ENCODE measurements around the gene TRPC4AP.
"Not testable (repeated sequence)": the region's sequence is repeated elsewhere in the genome, so short reads cannot be mapped to it uniquely, and the experiment has no call there.

TRPC4AP gene, protein sequence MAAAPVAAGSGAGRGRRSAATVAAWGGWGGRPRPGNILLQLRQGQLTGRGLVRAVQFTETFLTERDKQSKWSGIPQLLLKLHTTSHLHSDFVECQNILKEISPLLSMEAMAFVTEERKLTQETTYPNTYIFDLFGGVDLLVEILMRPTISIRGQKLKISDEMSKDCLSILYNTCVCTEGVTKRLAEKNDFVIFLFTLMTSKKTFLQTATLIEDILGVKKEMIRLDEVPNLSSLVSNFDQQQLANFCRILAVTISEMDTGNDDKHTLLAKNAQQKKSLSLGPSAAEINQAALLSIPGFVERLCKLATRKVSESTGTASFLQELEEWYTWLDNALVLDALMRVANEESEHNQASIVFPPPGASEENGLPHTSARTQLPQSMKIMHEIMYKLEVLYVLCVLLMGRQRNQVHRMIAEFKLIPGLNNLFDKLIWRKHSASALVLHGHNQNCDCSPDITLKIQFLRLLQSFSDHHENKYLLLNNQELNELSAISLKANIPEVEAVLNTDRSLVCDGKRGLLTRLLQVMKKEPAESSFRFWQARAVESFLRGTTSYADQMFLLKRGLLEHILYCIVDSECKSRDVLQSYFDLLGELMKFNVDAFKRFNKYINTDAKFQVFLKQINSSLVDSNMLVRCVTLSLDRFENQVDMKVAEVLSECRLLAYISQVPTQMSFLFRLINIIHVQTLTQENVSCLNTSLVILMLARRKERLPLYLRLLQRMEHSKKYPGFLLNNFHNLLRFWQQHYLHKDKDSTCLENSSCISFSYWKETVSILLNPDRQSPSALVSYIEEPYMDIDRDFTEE

DNA sequence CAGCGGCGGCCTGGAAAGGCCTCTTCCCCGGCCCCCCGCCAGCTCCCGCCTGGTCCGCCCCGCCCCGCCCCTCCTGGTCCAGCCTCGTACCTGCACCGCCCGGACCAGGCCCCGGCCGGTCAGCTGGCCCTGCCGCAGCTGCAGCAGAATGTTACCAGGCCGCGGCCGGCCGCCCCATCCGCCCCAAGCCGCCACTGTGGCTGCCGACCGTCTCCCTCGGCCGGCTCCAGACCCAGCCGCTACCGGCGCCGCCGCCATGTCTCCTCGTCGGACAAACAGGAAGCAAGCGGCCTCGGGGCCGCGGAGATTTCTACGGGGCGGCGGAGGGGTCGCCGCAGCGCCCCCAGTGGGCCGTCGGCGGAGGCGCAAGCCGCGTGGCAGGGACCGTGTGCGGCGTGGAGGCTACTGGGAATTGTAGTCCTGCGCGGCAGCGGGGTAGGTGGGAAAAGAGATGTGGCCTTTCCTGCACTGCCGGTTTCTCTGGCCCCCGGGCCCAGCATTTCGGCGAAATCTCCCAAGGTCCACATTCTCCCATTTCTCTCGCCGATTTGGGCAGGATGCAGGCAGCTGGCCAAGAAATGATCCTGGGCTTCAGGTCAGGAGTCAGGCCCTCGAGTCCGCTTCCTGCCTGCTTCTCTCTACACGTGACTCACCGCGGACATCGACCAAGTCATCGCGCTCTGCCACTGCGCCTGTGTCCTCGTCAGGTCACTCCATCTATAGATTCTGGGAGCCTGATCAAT lies at the start of gene TRPC4AP:
TRPC4AP (minus strand) TSS at position 284 of the 743 bp plus-strand sequence; CDS start at position 258, 26 bp downstream.
- peak; percentile 89 for DNase-seq

DNA sequence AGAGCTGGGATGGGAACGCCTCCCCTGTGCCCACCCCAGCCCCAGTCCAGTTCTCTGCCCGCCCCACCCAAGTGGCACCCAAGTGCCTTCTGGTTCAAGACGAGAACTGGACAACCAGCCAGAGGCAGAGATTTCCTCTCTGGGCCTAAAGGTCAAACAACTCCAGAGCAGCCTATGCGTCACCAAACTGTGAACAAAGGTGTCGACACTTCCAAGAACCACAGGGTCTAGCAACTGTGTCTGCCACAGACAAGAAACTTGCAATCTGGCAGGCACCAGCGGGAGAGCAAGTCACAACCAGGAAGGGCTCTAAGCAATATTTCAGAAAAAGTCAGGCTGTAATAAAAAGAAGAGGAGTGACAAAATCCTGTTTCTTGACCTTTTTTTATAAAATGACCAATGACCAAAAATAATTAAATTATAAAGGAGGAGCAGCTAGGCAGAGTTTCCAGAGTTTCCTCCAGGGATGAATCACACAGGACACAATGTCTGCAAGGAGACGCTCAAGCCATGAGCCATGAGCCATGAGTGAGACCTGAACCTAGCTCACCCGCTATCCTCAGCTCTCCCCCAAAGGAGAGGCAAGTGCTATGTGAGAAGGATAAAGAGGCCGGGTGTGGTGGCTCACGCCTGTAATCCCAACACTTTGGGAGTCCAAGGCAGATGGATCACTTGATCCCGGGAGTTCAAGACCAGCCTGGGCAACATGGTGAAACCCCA lies 43.4 kb upstream of the TRPC4AP start:
- DNase-seq, result no peak

DNA sequence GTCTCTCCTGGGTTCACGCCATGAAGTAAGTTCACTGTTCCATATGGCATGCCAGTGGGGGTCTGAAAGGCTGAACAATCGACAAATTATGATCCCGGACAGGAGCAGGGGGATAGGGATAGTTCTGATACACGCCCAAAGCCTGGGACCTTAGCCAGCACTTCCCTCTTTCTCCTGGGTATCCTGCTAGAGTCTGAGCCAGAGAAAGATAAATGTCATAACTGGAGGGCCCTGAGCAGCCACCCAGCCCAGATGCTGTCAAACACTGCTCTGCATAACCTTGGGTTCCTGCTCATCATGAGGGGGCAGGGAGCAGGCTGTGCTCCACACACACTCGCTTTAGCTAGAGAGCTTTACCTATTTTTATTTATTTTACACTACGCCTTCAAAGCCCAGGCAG lies 42.3 kb upstream of the TRPC4AP start:
- no peak for DNase-seq

DNA sequence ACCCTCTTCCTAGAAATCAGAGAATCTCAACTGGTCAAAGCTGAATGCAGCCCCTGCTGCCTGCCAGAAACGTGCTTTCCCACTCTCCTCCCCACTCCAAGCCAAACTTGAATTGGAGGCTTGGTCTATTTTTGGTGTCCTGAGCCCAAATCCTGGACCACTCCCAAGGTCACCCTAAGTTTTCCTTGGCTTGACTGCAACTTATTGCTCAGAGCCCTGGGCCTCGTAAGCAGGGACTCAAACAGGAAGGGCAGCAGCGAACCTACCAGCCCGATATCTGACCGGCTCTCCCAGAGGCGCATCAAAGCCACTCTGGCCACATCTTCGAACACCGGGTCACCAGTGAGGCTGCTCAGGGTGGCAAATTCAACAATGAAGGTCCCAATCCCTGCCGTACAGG lies 41.9 kb upstream of the TRPC4AP start:
- no peak for DNase-seq

DNA sequence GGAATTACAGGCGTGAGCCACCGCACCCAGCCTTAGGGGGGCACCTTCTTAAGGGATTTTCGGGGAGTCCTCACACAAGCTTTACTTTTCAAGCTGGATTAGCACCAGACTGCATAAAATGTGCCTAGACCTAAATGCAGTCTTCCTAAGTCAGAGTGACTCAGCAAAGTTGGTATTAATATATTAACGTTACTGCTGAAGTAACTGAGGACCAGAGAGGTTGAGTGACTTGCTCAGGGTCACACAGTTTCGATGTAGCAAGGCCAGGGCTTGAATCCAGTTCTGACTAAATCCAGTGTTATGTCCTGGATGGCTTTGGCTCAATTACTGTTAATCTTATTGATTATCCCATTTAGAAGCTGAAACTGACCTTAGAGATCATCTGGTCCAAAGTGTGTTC lies 41.1 kb upstream of the TRPC4AP start:
- no peak for DNase-seq

DNA sequence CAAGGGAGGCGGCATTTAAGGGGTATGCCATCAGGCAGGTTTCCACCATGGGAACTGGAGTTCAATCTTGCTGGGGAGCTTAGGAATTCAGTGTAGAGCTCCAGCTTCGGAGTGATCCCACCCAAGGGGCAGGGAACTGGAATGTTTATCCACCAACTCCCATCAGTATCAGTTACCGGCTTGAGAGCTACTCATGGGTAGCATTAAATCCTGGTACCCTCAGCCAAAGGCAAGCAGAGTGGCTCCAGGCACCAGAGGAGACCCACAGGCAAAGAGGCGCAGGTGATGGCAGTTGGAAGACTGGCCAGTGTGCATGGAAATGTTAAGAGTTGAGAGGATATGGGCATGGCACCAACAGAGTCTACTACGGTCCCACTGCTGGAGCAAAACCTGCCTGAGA lies 40.4 kb upstream of the TRPC4AP start:
- DNase-seq, result no peak

DNA sequence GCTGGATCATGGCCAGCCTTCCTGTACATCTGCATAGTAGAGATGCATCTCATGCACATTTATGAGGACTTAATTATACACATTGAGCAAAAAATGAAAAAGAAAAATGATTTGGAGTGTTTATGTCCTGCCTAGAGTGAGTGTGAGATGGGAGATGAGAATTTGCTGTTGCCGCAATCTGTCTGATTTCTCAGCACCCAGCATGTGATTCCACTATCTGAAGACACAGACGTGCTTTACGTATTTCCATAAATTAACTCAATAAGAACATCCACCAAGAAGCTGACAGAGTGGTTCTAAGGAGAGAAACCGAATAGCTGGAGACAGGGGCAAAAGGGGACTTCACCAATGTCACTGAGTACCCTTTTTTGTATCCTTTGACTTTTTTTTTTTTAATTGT lies 39.3 kb upstream of the TRPC4AP start:
- no peak for DNase-seq

DNA sequence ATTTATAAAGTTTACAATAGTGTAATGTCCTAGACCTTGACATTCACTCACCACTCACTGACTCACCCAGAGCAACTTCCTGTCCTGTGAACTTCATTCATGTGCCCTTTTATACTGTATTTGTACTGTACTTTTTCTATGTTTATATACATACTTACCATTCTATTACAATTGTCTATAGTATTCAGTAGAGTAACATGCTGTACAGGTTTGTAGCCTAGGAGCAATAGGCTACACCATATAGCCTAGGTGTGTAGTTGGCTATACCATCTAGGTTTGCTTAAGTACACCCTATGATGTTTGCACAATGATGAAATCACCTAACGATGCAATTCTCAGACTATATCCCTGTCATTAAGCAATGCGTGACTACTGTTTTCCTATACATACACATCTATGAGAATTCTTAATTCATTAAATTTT lies 37.1 kb upstream of the TRPC4AP start:
- DNase-seq, result no peak

DNA sequence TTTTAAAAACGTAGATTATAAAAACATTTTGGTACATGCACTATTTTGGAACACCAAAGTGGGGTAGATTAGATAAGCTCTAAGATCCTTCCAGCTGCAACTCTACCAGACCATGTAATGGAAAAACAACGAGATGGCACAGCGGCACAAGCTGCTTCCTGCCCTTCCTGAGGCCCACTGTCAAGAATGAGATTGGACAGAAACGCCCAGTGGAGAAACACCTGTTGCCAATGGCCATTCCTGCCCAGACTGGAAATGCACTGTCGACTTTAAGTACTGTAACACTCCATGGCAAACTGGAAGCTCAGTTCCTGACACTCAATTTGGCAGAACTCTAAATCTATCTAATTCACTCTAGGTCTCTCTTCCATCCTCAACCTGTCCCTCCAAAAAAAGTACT lies 33.1 kb upstream of the TRPC4AP start:
- no peak for DNase-seq

DNA sequence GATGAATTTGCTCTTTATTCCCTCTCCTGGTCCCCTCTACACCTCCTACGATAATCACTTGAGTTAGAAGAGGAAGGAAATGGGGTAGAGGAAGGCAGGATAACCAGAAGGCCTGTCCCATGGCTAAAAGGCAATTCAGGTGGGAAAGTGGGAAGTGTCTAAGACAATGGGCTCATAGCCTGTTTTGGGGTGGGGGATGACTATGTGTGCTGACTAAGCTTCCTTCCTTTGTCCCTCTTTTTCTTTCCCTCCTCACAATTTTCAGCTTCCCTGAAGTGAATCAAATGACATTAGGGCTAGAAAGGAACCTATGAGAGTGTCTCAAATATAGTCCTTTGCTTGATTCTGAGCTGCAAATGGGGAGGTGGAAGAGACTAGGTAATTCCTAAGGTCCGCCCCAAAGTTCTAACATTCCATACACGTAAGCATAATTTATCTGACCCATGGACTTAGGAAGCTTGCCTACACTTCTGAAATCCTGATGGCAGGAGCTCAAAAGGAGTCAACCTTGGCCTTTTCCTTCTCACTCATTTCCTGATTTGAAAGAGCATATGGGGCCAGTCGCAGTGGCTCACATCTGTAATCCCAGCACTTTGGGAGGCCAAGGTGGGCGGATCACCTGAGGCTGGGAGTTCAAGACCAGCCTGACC lies 30.3 kb upstream of the TRPC4AP start:
- no peak for DNase-seq

DNA sequence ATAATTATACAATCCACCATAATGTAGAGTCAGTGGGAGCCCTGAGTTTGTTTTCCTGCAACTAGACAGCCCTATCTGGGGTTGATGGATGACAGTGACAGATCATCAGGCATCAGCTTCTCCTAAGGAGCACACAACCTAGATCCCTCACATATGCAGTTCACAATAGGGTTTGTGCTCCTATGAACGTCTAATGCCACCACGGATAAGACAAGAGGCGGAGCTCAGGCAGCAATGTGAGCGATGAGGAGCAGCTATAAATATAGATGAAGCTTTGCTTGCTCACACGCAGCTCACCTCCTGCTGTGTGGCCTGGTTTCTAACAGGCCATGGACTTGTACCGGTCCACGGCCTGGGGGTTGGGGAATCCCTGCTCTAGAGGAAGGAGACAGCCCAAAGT lies 28.6 kb upstream of the TRPC4AP start:
- DNase-seq, result no peak

DNA sequence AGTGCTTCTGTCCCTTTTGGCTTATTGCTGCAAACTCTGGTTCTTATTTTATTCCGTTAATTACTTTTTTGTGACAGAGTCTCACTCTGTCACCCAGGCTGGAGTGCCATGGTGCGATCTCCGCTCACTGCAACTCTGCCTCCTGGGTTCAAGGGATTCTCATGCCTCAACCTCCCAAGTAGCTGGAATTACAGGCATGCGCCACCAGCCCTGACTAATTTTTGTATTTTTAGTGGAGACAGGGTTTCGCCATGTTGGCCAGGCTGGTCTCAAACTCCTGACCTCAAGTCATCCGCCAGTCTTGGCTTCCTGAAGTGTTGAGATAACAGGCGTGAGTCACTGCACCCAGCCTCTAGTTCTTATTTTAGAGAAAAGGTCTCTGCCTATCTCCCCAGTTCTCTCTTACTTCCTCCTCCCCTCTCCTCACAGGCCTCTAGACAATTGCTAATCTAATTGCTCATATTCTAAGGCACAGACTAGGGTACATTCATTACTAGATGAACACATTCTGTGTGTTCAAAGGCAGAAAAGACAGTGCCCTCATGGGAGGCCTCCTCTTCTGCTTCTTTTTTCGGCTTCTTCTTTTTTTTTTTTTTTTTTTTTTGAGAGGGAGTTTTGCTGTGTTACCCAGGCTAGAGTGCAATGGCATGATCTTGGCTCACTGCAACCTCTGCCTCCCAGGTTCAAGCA lies 27.6 kb upstream of the TRPC4AP start:
- no peak for DNase-seq

DNA sequence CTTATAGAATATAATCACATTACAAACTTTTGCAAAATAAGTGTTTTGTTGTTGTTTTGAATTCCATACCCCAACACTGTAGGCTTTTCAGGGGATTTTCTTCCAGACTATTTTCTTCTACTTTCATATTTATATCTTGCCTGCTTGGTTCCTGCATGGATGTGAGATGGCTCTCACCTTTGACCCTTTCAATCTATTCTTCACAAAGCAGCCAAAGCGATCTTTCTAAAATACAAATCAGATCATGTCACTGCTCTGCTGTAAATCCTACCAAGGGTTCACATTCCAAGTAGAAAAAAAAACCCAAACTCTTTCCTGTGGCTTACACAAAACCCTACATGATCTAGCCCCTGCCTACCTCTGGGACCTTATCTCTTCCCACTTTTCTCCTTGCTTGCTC lies 25.0 kb upstream of the TRPC4AP start:
- no peak for DNase-seq

DNA sequence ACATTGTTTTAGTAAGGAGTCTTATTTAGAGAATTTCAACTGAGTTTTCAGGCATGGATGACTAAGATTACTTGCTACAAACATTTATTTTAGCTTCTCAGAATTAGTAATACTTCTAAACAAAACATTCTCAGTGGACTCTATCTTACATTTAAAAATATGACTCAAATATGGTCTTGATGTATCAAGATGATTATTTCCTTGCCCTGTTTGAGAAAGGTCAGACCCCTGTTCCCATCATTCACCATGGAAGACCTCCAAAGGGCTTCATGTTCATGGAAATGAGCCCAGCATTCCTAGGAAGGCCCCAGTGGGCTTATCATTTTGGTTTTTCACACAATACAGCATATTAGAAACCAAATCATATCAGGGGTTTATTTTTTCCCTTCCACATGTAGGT lies 24.6 kb upstream of the TRPC4AP start:
- no peak for DNase-seq

DNA sequence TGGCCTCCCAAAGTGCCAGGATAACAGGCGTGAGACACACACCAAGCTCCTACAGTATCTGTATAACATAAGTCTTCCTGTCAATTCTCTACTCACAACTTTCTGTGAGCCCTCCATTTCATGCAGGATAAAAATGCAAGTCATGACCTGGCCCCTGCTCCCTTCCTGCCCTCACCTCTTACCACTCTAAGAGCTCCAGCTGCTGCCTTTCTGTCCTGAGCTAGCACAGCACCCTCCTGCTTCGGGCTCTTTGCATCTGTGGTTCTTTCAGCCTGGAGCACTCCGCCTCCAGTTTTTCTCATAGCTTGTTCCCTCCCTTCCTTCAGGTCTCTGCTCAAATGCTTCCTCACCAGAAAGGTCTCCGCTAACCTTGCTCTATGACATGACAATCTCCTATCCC lies 23.7 kb upstream of the TRPC4AP start:
- no peak for DNase-seq

DNA sequence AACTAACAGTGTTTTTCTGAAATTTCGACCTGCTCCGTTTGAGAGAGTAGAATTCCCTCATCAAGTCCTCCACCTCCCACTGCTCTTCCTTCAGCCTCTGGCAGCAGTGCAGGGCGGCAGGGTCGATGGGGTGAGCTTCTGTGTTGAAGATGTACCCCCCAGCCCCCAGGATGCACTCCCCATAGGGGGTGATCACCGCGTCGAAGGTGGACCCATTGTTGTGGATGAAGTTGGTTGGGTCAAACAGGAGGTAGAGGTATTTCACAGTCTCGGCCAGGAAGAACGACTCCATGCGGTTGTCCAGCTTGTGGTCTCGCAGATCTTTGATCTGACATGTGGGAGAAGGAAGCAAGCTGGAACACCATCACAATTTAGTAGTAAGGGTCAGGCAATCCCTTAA lies 23.0 kb upstream of the TRPC4AP start:
- DNase-seq, result no peak

DNA sequence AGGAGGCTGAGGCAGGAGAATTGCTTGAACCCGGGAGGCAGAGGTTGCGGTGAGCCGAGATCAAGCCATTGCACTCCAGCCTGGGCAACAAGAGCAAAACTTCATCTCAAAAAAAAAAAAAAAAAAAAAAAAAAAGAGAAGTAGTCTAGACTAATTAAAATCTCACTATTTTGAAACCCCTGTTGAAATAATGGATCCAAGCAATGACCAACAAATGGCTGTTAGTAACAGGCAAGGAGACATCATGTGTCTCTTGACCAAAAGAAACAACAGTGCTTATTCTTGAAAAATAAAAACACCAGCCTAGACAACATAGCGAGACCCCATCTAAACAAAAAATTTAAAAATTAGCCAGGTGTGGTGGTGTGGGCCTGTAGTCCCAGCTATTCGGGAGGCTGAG lies 19.7 kb upstream of the TRPC4AP start:
- DNase-seq, result not testable (repeated sequence)

DNA sequence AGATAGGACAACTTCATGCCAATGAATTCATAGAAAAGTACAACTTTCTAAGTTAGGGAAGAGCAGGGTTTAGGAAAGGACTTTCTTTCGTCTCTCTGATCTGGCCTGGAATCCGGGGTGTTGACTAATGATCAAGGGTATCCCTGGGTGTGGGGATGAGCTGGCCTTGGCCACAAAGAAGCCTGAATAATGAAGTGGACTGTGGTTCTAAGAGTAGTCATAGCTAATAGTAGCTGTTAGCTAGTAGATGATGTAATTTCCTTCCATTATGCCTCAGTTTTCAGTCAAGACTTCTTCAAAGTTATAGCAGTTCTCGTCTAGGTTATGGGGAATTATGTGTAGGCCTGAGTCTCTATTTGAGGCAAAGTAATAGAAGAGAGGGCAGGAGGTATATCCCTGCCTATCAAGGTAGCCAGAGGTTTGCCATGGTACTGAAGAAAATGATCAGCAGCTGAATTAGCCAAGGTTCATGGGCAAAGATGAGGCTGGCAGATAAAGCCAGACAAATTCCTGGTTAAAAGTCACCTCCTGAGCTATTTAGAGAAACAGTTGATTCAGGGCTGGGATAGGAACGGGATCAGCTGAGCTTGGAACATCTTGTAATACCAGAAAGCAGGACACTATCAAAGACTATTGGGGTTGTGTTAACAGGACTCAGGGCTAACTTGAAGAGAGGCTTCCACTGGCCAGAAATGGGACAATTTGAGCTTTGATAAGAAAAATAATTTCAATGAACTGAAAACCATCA lies 18.7 kb upstream of the TRPC4AP start:
- DNase-seq, result no peak

DNA sequence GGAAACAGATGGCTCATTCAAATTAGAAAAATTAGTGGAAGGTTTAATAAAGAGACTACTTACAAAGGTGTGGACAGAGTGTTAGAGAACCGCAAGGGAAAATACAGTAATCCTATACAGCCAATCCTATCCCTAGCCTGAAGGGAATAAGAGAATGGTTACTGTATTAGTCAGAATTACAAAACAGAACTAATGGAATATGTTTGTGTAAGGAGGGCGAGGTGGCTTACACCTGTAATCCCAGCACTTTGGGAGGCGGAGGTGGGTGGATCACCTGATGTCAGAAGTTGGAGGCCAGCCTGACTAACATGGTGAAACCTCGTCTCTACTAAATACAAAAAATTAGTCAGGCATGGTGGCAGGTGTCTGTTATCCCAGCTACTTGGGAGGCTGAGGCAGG lies 16.3 kb upstream of the TRPC4AP start:
- no peak for DNase-seq

DNA sequence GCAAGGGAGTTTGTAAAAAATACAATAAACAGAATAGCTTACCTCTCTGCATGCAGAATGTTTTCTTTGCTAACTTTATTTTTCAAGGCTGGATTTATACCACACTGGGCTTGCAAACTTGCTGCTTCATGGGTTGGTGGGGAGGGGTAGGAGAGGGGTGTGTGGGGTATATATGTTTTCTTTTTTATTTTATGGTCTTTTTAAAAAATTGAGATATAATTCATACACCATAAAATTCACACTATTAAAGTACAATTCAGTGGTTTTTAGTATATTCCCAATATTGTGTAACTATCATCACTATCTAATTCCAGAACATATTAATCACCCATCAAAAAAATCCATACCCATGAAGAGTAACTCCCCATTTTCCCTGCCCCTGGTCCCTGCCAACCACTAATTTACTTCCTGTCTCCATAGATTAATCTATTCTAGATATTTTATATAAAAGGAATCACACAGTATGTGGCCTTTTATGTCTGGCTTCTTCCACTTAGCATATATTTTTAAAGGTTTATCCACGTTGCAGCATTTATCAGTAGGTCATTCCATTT lies 14.3 kb upstream of the TRPC4AP start:
- DNase-seq, result no peak
